ENCODE data around the gene TMEM135. TPM values are rescaled to one million over a fixed set of nuclear protein-coding genes. Genes with fewer than 3 reads are reported as not detected.
A peak's percentile ranks its signal among the peaks of the same experiment; 100 is the strongest.

TMEM135 gene
- total RNA-seq, 4 donors from 2014 or later = 19.0 to 38.5 (median 29.5) TPM

DNA sequence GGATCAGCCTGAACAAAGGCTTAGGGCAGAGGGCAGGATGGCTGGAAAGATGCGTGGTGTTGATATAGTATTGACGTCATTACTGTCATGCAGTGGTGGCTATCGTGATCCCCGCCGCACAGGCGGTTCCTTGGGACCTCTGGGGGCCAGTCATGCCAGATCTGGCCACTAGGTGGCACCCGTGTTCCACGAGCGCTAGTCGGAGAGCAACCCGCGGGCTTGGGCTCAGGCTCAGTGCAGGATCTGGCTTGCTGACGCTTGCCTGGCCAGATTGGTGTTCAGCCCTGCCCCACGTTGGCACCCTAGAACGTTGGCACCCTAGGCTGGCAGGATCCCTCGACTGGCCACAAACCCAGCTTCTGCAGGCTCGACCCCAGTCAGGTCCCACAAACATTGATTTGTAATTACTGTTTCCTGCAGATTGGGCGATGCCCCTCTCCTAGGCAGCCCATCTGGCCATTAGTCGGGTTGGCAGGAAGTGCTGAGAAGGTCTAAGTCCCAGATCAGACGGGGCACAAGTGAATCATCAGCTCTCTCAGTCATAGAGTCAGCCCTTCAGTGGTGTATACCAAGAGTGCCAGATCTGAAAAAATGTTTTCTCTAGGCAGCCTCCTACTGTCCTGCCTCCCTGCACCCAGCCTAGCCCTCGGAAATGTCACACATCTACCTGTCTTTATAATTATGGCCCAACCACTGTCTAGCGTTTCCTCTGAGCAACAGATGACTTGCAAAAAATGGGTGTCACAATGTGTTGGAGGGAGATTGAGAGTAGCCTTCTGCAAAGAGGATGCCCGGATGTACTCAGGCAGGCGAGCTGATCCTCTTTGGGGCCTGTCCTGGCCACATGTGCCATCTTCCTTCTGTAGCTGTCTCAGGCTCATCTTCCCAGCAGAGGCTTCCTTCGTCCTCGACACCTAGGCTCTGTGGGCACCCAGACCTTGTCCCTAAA is 315.3 kb downstream of the TMEM135 start:
- Histone ChIP-seq H3K9me3 (no peaks in the 10 kb centered on the region), H3K36me3 (no peaks in the 10 kb centered on the region), H3K27ac (no peak overlapping the region), H3K27me3 (no peaks in the 10 kb centered on the region), H3K4me3 (no peak overlapping the region), H3K4me1 (no peaks in the 10 kb centered on the region)
- TF ChIP-seq, protein P1, sequence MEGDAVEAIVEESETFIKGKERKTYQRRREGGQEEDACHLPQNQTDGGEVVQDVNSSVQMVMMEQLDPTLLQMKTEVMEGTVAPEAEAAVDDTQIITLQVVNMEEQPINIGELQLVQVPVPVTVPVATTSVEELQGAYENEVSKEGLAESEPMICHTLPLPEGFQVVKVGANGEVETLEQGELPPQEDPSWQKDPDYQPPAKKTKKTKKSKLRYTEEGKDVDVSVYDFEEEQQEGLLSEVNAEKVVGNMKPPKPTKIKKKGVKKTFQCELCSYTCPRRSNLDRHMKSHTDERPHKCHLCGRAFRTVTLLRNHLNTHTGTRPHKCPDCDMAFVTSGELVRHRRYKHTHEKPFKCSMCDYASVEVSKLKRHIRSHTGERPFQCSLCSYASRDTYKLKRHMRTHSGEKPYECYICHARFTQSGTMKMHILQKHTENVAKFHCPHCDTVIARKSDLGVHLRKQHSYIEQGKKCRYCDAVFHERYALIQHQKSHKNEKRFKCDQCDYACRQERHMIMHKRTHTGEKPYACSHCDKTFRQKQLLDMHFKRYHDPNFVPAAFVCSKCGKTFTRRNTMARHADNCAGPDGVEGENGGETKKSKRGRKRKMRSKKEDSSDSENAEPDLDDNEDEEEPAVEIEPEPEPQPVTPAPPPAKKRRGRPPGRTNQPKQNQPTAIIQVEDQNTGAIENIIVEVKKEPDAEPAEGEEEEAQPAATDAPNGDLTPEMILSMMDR (IDR thresholded peaks at IDR 0.05) = peak; percentile 98 to 99 (median 98)
- TF ChIP-seq POLR2A (IDR thresholded peaks at IDR 0.05) = no peak
- DNase-seq = peak; percentile 79 to 84
- intact Hi-C loops (cut with DNase I; ENCODE audit: low total_unique reads) = loop anchor here (2.0 to 10.0 kb wide), 2 partner anchors 68 to 1192 kb away; no protein-coding TSS in a partner anchor

DNA sequence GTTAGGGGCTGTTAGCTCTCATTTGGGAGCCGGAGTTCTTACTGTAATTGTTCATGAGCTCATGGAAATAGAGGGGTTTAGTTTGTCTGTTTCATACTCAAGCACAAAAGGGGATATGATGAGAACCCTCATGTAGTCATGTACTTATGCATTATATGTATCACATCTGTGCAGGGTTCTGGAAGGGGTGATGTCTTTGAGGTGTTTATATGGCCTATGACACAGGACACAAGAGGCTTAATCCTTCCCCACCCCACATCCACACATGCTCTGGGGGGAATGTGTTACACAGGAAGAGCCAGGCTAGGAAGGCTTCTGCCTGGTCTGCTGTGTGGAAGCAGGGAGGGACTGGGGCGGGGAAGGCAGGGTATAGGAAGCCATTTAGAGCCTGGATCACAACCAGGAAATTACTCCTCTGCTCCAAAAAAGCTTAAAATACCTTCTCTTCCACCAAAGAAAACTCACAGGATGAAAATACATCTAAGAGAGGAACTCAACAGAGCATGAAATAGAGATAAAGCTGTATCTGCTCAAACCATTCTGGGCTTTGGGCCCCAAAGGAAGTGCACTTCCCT is 316.1 kb downstream of the TMEM135 start:
- Histone ChIP-seq H3K4me1 (no peaks in the 10 kb centered on the region), H3K9me3 (no peaks in the 10 kb centered on the region), H3K4me3 (no peak overlapping the region), H3K27me3 (no peaks in the 10 kb centered on the region), H3K36me3 (no peaks in the 10 kb centered on the region), H3K27ac (no peak overlapping the region)
- TF ChIP-seq POLR2A (IDR thresholded peaks at IDR 0.05) = no peak
- TF ChIP-seq, protein P1 (IDR thresholded peaks at IDR 0.05) = no peak
- DNase-seq = no peak
- intact Hi-C loops (cut with DNase I; ENCODE audit: low total_unique reads) = loop anchor here (2.0 to 10.0 kb wide), 2 partner anchors 67 to 1191 kb away; no protein-coding TSS in a partner anchor

DNA sequence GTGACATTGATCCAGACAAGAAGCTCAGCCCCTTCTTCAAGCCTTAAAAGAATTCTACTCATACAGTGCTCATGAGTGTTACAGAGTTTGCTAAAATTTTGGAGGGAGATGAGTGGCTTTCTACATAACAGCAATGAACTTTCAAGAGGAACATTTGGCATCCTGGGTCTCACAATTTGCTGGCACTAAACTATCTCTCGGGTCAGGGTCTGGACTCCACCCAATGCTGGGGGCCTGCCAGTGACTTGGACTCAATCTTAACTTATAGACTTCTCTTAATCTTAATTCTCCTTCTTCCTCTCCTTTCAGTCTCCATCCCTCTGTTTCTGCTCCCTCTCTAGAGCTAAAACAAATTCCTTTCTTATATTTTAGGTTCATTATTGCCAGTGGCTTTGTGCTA is 317.9 kb downstream of the TMEM135 start:
- Histone ChIP-seq H3K9me3 (no peaks in the 10 kb centered on the region), H3K4me3 (no peak overlapping the region), H3K27me3 (no peaks in the 10 kb centered on the region), H3K4me1 (no peaks in the 10 kb centered on the region), H3K36me3 (no peaks in the 10 kb centered on the region), H3K27ac (no peak overlapping the region)
- no peak for DNase-seq
- intact Hi-C loops (cut with DNase I; ENCODE audit: low total_unique reads) = loop anchor here (10.0 kb wide), 1 partner anchor 1189 kb away; no protein-coding TSS in a partner anchor
- TF ChIP-seq, protein P1 (IDR thresholded peaks at IDR 0.05) = no peak
- TF ChIP-seq POLR2A (IDR thresholded peaks at IDR 0.05) = no peak

DNA sequence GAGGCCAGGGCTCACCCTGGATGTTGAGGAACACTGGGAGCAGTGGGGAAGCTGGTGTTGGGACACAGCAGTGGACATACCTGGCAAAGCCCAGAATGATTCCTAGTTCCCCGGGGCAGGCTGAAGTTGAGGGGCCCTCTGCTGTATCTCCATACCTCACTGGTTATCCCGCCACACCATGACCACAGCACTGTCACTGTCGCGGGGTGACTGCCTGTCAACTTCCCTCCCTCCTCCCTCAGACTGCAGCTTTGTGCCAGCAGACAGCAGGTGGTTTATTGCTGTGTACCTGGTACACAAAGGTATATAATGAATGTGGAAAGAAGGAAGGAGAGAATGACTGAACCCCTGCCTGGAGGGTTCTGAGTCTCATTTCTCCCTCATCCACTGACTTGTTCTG is 318.7 kb downstream of the TMEM135 start:
- H3K4me3 ChIP-seq = no peak overlapping the region
- no peak for DNase-seq
- no peaks in the 10 kb centered on the region for H3K4me1 ChIP-seq
- H3K36me3 ChIP-seq = no peaks in the 10 kb centered on the region
- no peak overlapping the region for H3K27ac ChIP-seq
- intact Hi-C loops (cut with DNase I; ENCODE audit: low total_unique reads) = loop anchor here (10.0 kb wide), 1 partner anchor 1188 kb away; no protein-coding TSS in a partner anchor
- H3K27me3 ChIP-seq = no peaks in the 10 kb centered on the region
- TF ChIP-seq, protein P1 (IDR thresholded peaks at IDR 0.05) = no peak
- TF ChIP-seq POLR2A (IDR thresholded peaks at IDR 0.05) = no peak
- no peaks in the 10 kb centered on the region for H3K9me3 ChIP-seq

DNA sequence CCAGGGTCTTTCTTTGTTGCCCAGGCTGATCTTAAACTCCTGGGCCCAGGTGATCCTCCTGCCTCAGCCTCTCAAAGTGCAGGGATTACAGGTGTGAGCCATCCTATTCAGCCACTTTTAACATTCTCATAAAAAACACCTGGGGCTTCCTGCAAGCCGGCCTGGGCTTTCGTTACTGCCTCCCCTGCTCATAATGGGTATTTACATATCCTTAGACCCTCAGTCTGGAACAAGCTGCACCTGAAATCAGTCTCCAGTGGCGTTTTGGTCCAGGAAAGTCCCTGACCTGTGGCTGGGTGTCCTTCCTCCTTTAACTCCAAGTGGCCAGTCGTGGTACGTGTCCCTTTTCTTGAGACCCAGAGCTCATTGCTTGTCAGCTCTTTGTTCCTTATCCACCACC is 320.7 kb downstream of the TMEM135 start:
- DNase-seq = no peak

More for the DNA sequence above, 320.7 kb downstream of the TMEM135 start:
- Histone ChIP-seq H3K4me3 (no peak overlapping the region), H3K9me3 (no peaks in the 10 kb centered on the region), H3K27me3 (no peaks in the 10 kb centered on the region), H3K27ac (no peak overlapping the region), H3K4me1 (no peaks in the 10 kb centered on the region), H3K36me3 (no peaks in the 10 kb centered on the region)
- TF ChIP-seq POLR2A (IDR thresholded peaks at IDR 0.05) = no peak
- TF ChIP-seq, protein P1 (IDR thresholded peaks at IDR 0.05) = no peak
- intact Hi-C loops (cut with DNase I; ENCODE audit: low total_unique reads) = loop anchor here (10.0 kb wide), 1 partner anchor 1186 kb away; no protein-coding TSS in a partner anchor
